Amniotic epithelial cell (primary cell): Measurements from ENCODE around the gene ELOA.
"Not testable (repeated sequence)": the region's sequence is repeated elsewhere in the genome, so short reads cannot be mapped to it uniquely, and the experiment has no call there.

Source experiments
- DNase-seq: peaks from one replicate; pipeline ENCODE4 v3.0.0-alpha.2; 2010; ENCODE audit warnings: low read depth

The ELOA gene

DNA sequence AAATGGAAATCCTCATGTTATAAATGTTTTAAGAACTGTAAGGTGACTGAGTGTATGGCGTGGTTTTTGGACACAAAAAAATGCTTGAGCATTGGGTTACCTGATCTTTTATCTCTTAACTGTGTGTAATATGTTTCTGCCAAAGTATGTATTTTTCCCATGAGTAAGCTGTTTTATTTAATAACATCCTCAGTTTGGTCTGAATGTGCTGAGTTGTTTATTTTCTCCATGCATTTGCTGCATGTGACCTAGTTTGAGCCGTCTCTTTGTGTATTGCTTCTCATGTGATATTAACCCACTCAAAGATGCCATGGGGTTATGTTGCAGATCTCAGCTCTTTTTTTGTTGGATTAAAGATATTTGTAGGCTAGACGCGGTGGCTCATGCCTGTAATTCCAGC lies 41.6 kb downstream of the ELOA start:
- no peak for DNase-seq

DNA sequence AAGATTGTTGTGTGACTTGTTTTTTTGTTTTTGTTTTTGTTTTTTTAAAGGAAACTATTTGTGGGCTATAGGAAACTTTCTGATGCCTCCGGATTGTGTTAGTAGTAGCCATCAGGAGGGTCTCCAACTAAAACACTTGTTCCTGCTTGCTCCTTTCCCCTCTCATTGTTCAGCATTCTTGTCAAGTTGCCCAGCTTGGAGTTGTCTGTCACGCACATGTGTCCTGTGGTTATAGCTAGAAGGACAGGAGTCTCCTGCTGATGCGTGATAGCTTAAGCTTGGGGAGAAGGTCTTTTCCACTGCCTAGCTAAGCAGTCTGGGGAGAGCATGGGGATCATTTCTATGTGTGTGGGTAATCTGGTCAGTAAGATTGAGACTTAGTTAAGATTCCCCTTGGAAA lies 44.4 kb downstream of the ELOA start:
- DNase-seq: no peak

- DNase-seq: no peak
Measured at GRCh38 chr1:23788695-23789094, 45.4 kb downstream of the ELOA start.

DNA sequence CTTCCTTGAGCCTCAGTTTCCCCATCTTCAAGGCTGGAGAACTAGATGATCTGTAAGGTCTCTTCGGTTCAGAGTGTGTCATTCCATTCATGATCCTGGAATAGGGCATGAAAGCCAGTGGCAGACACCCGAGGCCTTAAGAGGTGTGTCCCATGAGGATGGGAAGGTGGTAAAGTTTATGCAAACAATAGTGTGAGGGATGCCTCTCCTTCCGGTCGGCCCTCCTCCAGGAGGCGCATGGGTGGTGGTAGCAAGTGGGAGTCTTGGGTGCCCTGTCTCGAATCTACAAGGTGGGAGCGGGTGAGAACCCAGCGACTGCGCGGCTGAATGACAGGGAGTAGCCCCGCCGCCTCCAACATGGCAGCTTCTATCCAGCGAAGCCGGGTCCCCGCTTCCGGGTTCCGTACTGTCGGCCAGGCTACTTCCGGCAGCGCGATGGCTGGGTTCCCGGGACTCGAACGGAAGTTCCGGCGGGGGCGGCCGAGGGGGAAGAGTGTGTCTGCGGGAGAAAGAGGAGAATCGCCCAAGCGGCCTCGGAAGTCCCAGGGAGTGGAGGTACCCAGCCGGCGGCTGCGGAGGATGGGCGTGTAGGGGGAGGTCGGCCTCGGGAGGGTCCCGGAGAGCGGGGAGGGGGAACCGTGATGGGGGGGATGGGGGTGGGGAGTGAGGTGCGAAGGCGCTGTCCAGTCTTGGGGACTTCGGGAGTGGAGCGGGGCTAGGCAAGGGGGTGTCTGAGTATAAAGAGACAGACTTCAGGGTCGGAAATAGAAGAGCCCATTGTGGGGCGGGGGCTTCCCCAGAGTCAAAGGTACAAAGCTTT lies 47.6 kb downstream of the ELOA start, which contains the start of gene LYPLA2:
LYPLA2 (plus strand) TSS at position 450 of the 820 bp plus-strand sequence. CDS start 1,538 bp downstream, outside the sequence.
- DNase-seq: peak; percentile 87

DNA sequence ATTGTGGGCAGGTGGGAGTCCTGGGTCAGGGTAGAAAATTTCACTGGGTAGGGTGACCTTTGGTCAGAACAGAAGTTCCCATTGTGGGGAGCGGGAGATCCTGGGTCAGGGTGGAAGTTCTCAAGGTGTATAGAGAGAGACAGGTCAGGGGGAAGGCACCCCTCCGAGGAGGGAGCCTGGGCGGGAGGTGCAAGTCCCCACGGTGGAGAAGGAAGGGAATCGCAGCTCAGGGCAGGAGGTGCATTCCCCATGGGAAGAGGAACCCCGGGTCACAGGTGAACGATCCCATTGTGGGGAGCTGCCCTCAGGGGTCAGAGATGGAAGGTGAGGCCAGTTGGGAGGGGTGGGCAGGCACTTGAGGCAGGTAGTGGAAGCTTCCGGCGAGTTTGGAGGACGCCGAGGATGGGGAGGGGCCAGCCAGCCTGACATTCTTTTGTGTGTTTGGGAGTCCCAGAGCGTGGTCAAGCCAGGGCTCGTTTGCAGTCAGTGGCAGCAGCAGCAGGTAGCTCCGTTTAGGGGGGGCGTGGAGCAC lies 48.3 kb downstream of the ELOA start:
- DNase-seq: no peak

- DNase-seq: no peak
Measured at GRCh38 chr1:23792151-23792945, 49.1 kb downstream of the ELOA start.

DNA sequence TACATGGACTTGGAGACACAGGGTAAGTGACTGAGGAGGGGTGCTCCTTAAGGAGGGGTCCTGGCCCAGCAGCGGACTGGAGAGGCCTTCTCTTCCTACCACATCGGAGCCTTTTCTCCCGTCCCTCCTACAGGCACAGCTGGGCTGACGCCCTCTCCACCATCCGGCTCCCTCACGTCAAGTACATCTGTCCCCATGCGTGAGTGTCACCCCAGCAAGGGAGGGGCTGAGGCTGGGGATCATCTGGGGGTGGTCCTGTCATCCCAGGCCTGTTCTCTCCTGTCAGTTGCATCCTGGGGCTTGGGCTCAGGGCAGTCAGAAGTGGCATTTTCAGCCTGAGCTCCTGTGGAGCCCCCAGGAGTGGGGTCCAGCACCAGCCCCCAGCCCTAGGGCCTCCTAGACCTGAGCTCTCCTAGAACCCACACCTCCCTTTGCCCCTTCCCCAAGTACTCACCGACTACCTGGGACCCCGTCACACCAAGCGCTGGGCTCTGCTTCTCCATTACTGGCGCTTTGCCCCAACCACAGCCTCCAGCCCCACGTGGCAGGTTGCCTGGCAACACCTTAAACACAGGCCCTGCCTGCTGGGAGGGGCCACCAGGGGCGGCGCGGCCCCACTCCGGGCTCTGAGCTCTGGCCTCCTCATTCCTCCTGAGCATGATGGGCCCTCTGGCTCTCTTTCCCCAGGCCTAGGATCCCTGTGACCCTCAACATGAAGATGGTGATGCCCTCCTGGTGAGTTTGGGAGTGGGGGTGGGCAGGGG lies 49.9 kb downstream of the ELOA start:
- peak; percentile 71 for DNase-seq

DNA sequence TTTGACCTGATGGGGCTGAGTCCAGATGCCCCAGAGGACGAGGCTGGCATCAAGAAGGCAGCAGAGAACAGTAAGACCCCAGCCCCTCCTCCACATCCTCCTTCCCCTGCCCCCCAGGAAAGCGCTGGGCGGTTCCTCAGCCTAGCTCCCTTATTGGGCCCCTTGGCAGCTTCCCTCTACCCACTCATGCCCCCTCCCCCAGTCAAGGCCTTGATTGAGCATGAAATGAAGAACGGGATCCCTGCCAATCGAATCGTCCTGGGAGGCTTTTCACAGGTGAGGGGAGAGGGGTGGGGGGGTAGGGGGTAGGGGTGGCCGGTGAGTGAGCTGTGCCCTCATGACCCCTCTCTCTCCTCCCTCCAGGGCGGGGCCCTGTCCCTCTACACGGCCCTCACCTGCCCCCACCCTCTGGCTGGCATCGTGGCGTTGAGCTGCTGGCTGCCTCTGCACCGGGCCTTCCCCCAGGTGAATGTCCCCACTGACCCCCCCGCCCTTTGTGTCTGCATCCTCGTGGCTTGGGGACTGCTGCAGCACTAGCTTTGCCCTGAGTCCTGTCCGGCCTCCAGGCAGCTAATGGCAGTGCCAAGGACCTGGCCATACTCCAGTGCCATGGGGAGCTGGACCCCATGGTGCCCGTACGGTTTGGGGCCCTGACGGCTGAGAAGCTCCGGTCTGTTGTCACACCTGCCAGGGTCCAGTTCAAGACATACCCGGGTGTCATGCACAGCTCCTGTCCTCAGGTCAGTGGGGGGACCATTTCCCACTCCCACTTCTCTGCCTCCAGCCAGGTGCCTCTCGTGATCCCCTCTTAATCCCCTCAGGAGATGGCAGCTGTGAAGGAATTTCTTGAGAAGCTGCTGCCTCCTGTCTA lies 50.8 kb downstream of the ELOA start:
- no peak for DNase-seq

GRCh38 chr1:23794732-23795182 lies 51.5 kb downstream of the ELOA start:
- not testable (repeated sequence) for DNase-seq

- no peak for DNase-seq
Measured at GRCh38 chr1:23795676-23796465, 52.6 kb downstream of the ELOA start.

GRCh38 chr1:23796466-23797271 lies 53.4 kb downstream of the ELOA start:
- no peak for DNase-seq

DNA sequence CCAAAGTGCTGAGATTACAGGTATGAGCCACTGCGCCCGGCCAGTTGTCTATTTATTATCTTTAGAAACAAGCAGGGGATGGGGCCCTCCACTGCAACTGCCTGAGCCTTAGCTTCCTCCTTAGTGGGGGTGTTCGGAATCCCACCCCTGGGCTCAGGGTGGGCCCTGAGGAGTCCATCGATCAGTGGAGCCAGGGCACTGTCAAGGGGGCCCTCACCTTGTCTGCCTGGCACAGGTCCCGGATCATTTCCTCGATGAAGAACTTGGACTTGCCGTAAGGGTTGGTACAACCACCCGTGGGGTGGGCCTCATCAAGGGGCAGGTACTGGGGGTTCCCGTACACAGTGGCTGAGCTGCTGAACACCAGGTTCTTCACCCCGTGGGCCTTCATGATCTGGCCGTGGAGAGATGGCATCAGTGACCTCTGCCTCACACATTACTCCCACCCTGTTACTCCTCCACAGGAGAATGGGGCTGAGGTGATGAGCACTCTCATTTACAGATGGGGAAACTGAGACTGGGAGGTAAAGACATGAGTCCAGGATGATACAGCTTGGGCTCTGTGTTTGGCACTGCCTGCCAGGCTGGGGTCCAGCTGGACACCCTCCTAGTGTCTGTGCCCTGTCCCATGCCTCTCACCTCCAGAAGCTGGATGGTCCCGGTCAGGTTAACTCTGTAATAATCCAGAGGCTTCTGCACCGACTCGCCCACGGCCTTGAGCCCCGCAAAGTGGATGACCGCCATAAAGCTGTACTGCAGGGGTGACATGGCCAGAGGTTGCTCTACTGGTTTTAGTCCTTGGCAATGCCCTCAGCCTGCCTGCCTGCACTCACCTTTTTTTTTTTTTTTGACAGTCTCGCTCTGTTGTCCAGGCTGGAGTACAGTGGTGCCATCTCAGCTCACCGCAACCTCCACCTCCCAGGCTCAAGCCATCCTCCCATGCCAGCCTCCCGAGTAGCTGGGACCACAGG lies 54.5 kb downstream of the ELOA start:
- DNase-seq: no peak

DNA sequence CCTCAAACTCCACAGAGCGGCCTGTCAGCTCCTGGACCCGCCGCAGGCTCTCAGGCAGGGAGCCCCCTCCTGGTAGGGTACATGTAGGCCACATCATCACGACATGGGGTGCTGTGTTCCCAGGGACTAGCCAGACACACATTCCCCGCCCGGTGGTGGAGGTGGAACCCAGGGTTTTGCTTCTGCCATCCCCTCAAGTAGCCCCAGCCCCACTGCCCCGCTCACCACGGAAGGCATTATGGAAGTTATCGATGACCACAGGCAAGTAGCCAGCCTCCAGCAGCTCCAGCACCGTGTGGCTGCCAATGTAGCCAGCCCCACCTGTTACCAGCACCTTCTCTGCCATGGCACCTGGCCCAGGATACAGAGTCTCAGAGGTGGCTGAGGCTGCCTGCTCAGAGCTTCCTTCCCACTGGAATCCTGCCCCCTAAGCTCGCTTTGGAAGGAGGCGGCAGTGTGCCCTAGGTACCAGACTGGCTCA lies 55.4 kb downstream of the ELOA start:
- DNase-seq: no peak

DNA sequence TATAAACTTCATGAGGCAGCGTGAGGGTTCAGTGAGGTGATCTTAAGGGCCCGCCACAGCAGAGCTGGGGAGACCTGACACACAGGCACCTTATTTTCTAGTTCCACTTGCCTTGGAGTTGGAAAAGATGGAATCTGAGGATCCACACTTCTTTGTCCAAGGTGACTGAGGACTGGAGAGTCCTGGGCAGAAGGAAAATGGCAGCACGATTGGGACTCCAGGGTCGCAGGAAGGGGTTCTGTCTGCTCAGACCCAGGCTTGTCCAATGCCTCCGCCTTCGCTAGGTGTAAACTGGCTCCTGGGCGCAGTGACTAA lies 55.9 kb downstream of the ELOA start:
- DNase-seq: no peak

GRCh38 chr1:23799570-23800399 lies 56.5 kb downstream of the ELOA start:
- DNase-seq: peak; percentile 90

GRCh38 chr1:23800400-23801337 lies 57.4 kb downstream of the ELOA start, which contains the start of gene GALE:
TSS of gene GALE (minus strand) at chr1:23800754. CDS start at chr1:23799007, 1,747 bp downstream.
- DNase-seq: peak; percentile 93
